SU-DHL-6 (cell line): Measurements from ENCODE around the gene KRTAP4-12.
"Not testable (repeated sequence)": the region's sequence is repeated elsewhere in the genome, so short reads cannot be mapped to it uniquely, and the experiment has no call there.

ENCODE experiments used
- H2AFZ ChIP-seq: fragments of 200-600 bp; sonication (generic); 2 replicates; pipeline ENCODE4 v1.6.1; 2014; ENCODE audit warnings: low read depth, mild to moderate bottlenecking, moderate library complexity, mixed read lengths, antibody characterized with exemption, low read length; ENCODE audit not compliant: severe bottlenecking
- H3F3A ChIP-seq: fragments of 200-600 bp; shearing (Covaris generic); 2 replicates; pipeline ENCODE4 v1.6.0; 2016; ENCODE audit warnings: antibody characterized with exemption, mild to moderate bottlenecking; ENCODE audit not compliant: insufficient read depth
- H3K27ac ChIP-seq: fragments of 200-600 bp; sonication (generic); 2 replicates; pipeline ENCODE4 v1.5.1; 2016; ENCODE audit warnings: low read depth, mild to moderate bottlenecking, low read length, moderate library complexity, mixed read lengths
- H3K27me3 ChIP-seq: fragments of 200-600 bp; sonication (generic), shearing (Covaris generic); 2 replicates; pipeline ENCODE4 v1.6.0; 2014; ENCODE audit warnings: mild to moderate bottlenecking, low read length
- H3K36me3 ChIP-seq: fragments of 200-600 bp; sonication (generic); 2 replicates; pipeline ENCODE4 v1.6.1; 2014; ENCODE audit warnings: mild to moderate bottlenecking, low read length, mixed read lengths
- H3K4me2 ChIP-seq: fragments of 300-600, 200-600 bp; shearing (Covaris generic), sonication (generic); 2 replicates; pipeline ENCODE4 v1.6.0; 2014; ENCODE audit warnings: low read length, low read depth, mild to moderate bottlenecking; ENCODE audit not compliant: poor library complexity, severe bottlenecking
- H3K4me3 ChIP-seq: fragments of 200-600 bp; sonication (generic); 2 replicates; pipeline ENCODE4 v1.5.1; 2014; ENCODE audit warnings: antibody characterized with exemption, low read length, mild to moderate bottlenecking, mixed read lengths; ENCODE audit not compliant: insufficient read depth, poor library complexity, severe bottlenecking
- H3K79me2 ChIP-seq: fragments of 200-600 bp; sonication (generic); 2 replicates; pipeline ENCODE4 v1.6.1; 2014; ENCODE audit warnings: mild to moderate bottlenecking, low read length, moderate library complexity; ENCODE audit not compliant: insufficient read depth
- H3K9ac ChIP-seq: fragments of 200-600 bp; sonication (generic); 2 replicates; pipeline ENCODE4 v1.7.0; 2014; ENCODE audit warnings: mild to moderate bottlenecking, low read length
- H3K9me2 ChIP-seq: fragments of 200-600 bp; sonication (generic); replicated peaks from 2 replicates; pipeline ENCODE4 v1.6.1; 2014; ENCODE audit warnings: low read length; ENCODE audit not compliant: insufficient read depth
- H3K9me3 ChIP-seq: fragments of 200-600 bp; sonication (generic); 2 replicates; pipeline ENCODE4 v1.6.1; 2014; ENCODE audit warnings: low read length, mixed read lengths; ENCODE audit not compliant: insufficient read depth
- H4K20me1 ChIP-seq: fragments of 200-600 bp; sonication (generic); 2 replicates; pipeline ENCODE4 v1.6.1; 2014; ENCODE audit warnings: low read depth, mild to moderate bottlenecking, antibody characterized with exemption, low read length, moderate library complexity, mixed read lengths
- EZH2phosphoT487 ChIP-seq: fragments of 200-600 bp; sonication (generic), shearing (Covaris generic); conservative IDR thresholded peaks from 2 replicates; pipeline ENCODE4 v1.6.1; 2018; ENCODE audit warnings: mild to moderate bottlenecking, antibody characterized with exemption, low read length, moderate library complexity, mixed read lengths
- TF ChIP-seq, protein P1 (sequence below): fragments of 200-600 bp; sonication (generic); IDR thresholded peaks from one replicate; pipeline ENCODE4 v1.5.1; 2017; ENCODE audit warnings: antibody characterized with exemption, mild to moderate bottlenecking, low read length, moderate library complexity; ENCODE audit not compliant: insufficient read depth, poor library complexity, severe bottlenecking

Gene KRTAP4-12

DNA sequence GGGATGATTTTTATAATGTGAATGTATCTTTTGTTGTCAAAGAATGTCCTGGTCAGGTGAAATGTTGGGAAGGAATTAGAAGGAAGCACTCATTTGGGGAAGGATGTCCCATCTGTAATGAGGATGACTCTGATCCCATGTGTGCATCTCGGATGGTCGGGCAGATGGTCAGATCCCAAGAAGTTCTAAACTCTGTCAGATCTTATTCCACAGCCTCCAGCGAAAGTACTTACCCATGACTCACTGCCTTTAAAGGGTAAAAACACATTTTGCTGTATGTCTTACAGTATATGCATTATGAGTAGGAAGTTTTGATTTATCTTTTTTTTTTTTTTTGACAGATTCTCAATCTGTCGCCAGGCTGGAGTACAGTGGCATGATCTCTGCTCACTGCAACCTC is 5.3 kb downstream of the KRTAP4-12 start:
- no peaks in the 10 kb centered on the region for H3K27me3 ChIP-seq
- H4K20me1 ChIP-seq: no peaks in the 10 kb centered on the region
- H3K9me3 ChIP-seq: 0 out of 2 replicates have a peak, but pooled peaks cover 6% of the 10 kb centered on the region
- TF ChIP-seq, protein P1, sequence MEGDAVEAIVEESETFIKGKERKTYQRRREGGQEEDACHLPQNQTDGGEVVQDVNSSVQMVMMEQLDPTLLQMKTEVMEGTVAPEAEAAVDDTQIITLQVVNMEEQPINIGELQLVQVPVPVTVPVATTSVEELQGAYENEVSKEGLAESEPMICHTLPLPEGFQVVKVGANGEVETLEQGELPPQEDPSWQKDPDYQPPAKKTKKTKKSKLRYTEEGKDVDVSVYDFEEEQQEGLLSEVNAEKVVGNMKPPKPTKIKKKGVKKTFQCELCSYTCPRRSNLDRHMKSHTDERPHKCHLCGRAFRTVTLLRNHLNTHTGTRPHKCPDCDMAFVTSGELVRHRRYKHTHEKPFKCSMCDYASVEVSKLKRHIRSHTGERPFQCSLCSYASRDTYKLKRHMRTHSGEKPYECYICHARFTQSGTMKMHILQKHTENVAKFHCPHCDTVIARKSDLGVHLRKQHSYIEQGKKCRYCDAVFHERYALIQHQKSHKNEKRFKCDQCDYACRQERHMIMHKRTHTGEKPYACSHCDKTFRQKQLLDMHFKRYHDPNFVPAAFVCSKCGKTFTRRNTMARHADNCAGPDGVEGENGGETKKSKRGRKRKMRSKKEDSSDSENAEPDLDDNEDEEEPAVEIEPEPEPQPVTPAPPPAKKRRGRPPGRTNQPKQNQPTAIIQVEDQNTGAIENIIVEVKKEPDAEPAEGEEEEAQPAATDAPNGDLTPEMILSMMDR: no peak
- no peak for TF ChIP-seq EZH2phosphoT487
- H3K9me2 ChIP-seq: no peaks in the 10 kb centered on the region
- H3K4me3 ChIP-seq: no peak overlapping the region
- H3K79me2 ChIP-seq: no peaks in the 10 kb centered on the region
- no peak overlapping the region for H3K4me2 ChIP-seq
- H3K36me3 ChIP-seq: no peaks in the 10 kb centered on the region
- H3F3A ChIP-seq: no peaks in the 10 kb centered on the region
- H3K27ac ChIP-seq: no peak overlapping the region
- no peak overlapping the region for H2AFZ ChIP-seq
- H3K9ac ChIP-seq: no peak overlapping the region

DNA sequence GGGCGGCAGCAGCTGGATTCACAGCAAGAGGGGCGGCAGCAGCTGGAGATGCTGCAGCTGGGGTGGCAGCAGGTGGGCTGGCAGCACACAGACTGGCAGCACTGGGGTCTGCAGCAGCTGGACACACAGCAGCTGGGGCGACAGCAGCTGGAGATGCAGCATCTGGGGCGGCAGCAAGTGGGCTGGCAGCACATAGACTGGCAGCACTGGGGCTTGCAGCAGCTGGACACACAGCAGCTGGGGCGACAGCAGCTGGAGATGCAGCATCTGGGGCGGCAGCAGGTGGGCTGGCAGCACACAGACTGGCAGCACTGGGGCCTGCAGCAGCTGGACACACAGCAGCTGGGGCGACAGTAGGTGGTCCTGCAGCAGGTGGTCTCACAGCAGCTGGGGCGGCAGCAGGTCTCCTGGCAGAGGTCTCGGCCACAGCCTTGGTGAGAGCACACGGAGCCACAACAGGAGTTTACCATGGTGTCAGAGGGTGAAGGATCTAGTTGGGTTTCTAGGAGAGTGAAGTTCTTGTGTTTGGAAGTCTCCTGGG is 6.1 kb downstream of the KRTAP4-12 start, which contains the start of gene KRTAP4-11:
TSS of gene KRTAP4-11 (minus strand) at position 528 of the 541 bp plus-strand sequence. CDS start at position 470, 58 bp downstream.
- H2AFZ ChIP-seq, H3K36me3 ChIP-seq, H3K4me2 ChIP-seq: not testable (repeated sequence)

DNA sequence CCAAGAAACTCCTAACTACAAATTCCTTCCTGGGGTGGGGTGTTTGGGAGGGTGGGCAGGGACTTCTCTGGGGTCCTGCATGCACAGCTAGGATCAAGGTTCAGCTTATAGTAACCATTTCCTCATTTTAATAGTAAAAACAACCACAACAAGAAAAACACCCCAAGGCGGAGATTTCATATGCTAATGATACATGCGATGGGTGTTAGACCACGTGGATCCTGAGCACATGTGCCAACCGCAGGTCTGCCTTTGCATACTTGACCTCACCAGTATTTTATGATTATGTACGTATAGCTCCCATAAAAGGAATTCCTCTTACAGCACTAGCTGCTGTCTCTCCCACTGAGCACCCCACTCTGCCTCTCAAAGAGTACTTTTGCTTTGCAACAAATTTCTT is 7.7 kb downstream of the KRTAP4-12 start:
- Histone ChIP-seq H3K79me2 (no peaks in the 10 kb centered on the region), H3K27ac (no peak overlapping the region), H3K4me3 (no peak overlapping the region), H3F3A (no peaks in the 10 kb centered on the region), H3K36me3 (no peaks in the 10 kb centered on the region), H3K4me2 (no peak overlapping the region), H3K27me3 (no peaks in the 10 kb centered on the region), H3K9me2 (no peaks in the 10 kb centered on the region), H2AFZ (no peak overlapping the region), H3K9me3 (peaks cover 3% of the 10 kb centered on the region; the same call in 1 of the 2 replicates), H4K20me1 (no peaks in the 10 kb centered on the region), H3K9ac (no peak overlapping the region)
- TF ChIP-seq, protein P1: no peak
- TF ChIP-seq EZH2phosphoT487: no peak

More for the DNA sequence above, 6.1 kb downstream of the KRTAP4-12 start, which contains the start of gene KRTAP4-11:
- H3K4me3 ChIP-seq, H3K9me3 ChIP-seq, H3K9me2 ChIP-seq, H3K9ac ChIP-seq, H3K27me3 ChIP-seq, H3F3A ChIP-seq, H3K79me2 ChIP-seq, H3K27ac ChIP-seq, H4K20me1 ChIP-seq: not testable (repeated sequence)

DNA sequence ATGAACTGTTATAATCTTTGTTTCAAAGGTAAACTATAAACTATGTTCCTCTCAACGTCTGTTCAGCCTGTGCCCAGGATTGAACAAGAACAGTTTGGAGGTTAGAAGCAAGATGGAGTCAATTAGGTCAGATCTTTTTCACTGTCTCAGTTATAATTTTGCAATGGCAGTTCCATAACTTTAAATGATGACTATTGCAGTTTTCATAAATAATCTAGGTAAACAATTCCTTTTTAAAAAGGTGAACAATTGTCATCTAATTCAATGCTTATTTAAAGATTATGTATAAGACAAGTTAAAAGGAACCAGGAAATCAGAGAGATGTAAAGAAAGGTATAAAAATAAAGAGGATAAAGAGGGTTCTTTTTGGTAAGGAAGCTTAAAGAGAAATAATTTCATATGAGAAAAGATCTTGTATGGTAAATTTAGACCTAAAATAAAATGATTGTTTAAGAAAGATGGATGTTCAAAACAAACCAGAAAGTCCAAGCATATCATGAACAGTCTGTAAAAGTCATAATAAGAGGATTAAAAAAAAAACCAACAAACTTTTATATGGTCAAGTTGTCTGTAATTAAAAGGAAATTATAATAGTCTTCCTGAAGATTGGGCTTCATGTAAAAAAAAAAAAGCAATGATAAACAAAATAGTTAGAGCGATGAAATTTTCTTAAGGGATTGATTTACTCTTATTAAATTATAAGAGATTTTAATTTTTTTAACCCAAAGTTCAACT is 12.7 kb downstream of the KRTAP4-12 start:
- Histone ChIP-seq H3K36me3 (no peaks in the 10 kb centered on the region), H4K20me1 (no peaks in the 10 kb centered on the region), H3K27me3 (no peaks in the 10 kb centered on the region), H3F3A (no peaks in the 10 kb centered on the region), H3K9ac (no peak overlapping the region), H3K79me2 (no peaks in the 10 kb centered on the region), H3K27ac (no peak overlapping the region), H3K9me2 (no peaks in the 10 kb centered on the region), H2AFZ (no peak overlapping the region), H3K9me3 (peaks cover 10% of the 10 kb centered on the region; the same call in 1 of the 2 replicates), H3K4me2 (no peak overlapping the region), H3K4me3 (no peak overlapping the region)
- TF ChIP-seq, protein P1: no peak
- no peak for TF ChIP-seq EZH2phosphoT487

DNA sequence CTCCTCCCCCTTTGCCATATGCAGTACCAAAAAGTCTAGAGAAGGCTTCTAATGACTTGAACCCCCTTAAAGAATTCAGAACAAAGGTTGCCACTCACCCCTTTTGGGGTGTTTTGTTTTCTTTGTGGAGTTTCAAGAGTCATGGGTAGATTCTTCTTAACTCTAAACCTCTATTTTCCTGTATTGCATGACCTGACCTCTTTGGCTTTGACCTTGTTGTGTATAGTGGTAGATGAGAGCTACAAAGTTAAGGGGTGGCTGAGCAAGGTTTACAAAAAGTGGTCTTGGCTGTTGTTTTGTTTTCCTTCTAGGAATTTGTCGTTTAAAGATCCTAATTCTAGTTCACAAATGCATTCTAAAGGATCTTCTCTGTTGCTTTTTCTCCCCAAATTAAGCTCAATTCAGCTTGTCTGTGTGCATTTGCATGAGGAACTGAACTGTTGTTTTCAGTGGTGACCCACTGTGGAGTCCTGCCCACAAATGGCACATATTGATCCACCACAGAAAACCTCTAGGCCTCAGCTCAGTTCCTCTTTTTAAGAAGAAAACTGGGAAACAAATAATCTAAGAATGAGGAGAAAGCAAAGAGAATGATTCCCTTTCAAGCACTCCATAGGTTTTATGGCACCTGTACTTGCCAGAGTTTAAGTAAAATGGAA is 15.1 kb downstream of the KRTAP4-12 start:
- not testable (repeated sequence) for H3K27ac ChIP-seq, H3K4me2 ChIP-seq, H4K20me1 ChIP-seq, H2AFZ ChIP-seq, H3K9me2 ChIP-seq, H3F3A ChIP-seq, H3K4me3 ChIP-seq, H3K27me3 ChIP-seq, H3K9ac ChIP-seq, H3K79me2 ChIP-seq, H3K9me3 ChIP-seq, H3K36me3 ChIP-seq
